GM12801 (cell line): ENCODE results near the gene TECPR2.

Source experiments
- TF ChIP-seq, protein P1 (sequence below): IDR thresholded peaks from one replicate; pipeline ENCODE4 v1.5.1; 2011; ENCODE audit warnings: control low read depth; ENCODE audit not compliant: insufficient read length; ENCODE audit errors: extremely low read depth

The TECPR2 gene

DNA sequence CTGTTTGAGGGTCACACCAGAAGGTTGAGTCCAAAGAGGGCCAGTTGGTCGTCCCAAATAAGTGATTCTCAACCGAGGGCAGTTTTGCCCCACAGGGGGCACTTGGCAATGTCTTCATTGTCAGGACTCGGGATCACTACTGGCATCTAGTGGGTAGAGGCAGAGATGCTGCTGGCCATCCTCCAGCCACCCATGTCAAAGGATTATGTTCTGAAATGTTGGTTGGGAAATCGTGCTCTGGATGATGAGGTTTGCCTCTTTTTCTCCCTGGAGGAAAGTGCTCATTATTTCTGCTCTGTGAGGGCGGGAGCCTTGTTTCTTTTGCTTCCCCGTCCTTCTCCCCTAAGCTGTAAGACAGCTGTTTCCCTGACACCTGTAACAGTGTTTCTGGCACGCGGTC, 39.6 kb upstream of the TECPR2 start:
- TF ChIP-seq, protein P1, sequence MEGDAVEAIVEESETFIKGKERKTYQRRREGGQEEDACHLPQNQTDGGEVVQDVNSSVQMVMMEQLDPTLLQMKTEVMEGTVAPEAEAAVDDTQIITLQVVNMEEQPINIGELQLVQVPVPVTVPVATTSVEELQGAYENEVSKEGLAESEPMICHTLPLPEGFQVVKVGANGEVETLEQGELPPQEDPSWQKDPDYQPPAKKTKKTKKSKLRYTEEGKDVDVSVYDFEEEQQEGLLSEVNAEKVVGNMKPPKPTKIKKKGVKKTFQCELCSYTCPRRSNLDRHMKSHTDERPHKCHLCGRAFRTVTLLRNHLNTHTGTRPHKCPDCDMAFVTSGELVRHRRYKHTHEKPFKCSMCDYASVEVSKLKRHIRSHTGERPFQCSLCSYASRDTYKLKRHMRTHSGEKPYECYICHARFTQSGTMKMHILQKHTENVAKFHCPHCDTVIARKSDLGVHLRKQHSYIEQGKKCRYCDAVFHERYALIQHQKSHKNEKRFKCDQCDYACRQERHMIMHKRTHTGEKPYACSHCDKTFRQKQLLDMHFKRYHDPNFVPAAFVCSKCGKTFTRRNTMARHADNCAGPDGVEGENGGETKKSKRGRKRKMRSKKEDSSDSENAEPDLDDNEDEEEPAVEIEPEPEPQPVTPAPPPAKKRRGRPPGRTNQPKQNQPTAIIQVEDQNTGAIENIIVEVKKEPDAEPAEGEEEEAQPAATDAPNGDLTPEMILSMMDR: no peak

DNA sequence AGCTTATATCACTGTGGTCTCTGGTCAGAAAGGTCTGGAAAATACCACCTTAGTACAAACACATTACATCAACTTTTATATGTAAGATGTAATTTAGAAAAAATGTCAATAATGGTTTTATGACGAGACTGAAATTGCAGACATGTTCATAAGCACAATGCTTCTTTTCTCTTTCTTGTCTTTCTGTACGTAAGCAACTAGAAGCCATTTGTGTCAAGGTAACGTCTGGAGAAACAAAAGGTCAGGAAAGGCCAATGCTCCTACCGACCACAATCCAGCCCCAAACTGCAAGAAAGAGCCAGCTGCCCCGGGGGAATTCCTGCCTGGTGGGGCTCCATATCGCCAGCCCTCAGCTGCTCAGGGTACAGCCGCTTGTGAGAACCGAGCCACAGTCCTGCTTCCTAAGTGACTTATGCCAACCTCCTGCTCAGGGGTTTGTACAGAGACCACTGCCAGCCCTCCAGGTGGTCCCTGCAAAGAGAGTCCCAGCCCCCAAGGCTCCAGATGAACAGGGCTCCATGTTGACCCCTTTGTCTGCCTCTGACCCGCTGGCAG, 36.9 kb upstream of the TECPR2 start:
- TF ChIP-seq, protein P1: no peak

DNA sequence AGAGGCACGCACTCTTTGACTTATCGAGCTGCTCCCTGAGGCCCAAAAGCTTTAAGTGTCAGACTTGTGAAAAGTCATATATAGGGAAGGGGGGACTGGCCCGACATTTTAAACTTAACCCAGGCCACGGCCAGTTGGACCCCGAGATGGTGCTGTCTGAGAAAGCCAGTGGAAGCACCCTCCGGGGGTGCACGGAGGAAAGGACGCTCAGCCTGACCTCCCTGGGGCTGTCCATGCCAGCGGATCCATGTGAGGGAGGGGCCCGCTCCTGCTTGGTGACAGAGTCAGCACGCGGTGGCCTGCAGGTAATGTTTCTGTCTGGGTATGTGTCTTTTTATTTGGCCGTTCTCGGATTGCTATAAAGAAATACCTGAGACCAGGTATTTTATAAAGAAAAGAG, 36.2 kb upstream of the TECPR2 start:
- TF ChIP-seq, protein P1: no peak

DNA sequence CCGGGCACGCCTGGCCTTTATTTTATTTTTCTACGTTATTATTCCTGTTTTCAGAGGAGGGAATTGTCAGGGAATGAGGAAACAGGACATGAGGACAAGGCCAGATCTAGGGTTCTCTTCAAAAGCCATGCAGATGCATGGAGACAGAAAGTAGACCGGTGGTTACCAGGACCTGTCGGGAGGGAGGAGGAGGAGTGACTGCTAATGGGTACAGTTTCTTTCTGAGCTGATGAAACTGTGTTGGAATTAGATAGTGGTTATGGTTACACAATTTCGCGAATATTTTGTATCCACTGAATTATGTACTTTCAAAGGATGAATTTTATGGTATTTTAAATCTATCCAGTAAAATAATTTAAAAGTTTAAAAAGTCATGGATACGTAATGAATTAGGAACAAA, 31.9 kb upstream of the TECPR2 start:
- TF ChIP-seq, protein P1: no peak

DNA sequence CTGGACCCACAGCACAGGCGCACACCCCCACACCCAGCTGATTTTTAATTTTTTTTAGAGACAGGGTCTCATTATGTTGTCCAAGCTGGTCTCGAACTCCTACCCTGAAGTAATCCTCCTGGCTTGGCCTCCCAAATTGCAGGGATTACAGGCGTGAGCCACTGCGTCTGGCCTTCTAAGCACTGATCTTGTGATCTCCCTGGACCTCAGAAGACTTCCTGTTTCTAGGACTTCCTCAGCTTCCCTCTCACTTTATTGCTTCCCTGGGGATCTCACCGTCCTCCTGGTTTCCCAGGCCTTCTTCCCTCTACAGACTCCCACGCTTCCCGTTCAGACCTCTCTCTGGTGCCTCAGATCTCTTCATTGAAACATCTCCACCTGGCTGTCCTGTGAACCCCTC, 29.4 kb upstream of the TECPR2 start:
- TF ChIP-seq, protein P1: no peak

DNA sequence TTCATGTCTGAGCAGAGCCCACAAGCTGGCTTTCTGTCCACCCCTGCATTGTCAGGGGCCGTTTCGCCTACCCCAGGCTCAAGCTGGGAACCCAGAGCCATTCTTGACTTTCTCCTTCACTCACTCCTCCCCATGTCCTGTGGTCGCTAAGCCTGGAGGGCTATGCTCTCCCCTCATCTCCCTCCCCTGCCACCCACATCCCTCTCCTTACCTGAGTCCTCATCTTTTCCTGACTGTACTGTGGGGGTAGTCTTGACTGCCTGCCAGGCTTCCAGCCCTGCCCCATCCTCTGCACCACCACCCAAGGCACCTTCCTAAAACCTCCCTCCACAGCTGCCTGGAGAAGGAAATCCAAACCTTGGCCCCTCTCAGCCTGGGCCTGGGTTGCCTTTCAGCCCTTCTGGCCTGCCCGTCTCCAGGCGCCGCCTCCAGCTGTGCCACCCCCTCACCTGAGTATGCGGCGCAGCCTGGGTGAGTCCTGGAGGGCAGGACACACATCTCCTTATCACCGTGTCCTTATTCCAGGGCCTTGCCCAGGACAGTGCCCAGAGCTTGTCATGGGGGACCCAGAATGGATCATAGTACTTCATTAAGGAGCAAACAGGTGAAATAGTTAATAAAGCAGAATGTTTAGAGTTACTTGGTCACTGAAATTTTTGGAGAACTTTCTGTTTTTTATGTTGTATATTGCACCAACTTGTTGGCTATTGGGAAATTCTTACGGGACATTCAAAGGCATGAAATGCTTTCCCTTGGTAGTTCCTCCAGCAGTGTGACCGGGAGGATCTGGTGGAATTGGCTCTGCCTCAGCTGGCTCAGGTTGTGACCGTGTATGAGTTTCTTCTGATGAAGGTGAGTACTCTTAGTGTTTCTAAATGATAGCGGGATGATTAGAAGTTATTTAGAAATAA, 28.7 kb upstream of the TECPR2 start:
- TF ChIP-seq, protein P1: no peak

DNA sequence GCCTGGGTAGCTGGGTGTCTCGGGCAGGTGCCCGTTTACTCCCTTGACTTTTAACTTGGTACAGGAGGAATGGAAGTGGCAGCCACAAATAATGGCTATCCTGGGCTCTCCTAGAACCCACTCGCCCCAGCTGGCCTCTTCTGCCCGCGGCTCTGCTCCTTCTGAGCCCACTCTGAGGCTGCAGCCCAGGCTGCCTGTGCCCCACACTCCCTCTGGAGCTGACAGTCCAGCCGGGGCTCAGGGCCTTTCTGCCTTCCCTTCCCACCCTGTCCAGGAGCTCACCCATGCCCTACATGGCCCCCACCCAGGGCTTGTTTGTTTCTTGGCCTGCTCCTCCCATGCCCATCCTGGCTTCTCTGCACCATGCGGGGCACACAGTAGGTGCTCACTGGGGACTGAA, 27.6 kb upstream of the TECPR2 start:
- TF ChIP-seq, protein P1: no peak
